BJ (cell line): Measurements from ENCODE around the gene SPACA4. TPM values are rescaled to one million over a fixed set of nuclear protein-coding genes. Genes with fewer than 3 reads are reported as not detected.

ENCODE experiments used
- CTCF ChIA-PET: fragments of 350-600 bp; formaldehyde crosslinking; extraction: SDS; loops from one replicate; lab custom pipeline; 2021; ENCODE audit warnings: antibody characterized with exemption, inconsistent platforms; lab: Yijun Ruan, JAX
- POLR2A ChIA-PET: fragments of 300-600 bp; sonication (Branson Sonifier 250); formaldehyde crosslinking; extraction: SDS; loops from one replicate; lab custom pipeline; 2021; ENCODE audit warnings: antibody characterized with exemption; lab: Charles Lee
- DNase-seq: peaks from one replicate; pipeline ENCODE4 v3.0.0-alpha.2; 2011; ENCODE audit warnings: low read depth
- H3K27me3 ChIP-seq: 2 replicates; pipeline ENCODE4 v1.6.0; 2011; ENCODE audit warnings: low read length; ENCODE audit not compliant: control insufficient read depth, insufficient read depth
- H3K36me3 ChIP-seq: 2 replicates; pipeline ENCODE4 v1.5.1; 2011; ENCODE audit warnings: low read length; ENCODE audit not compliant: control insufficient read depth, insufficient read depth
- H3K4me3 ChIP-seq: 2 replicates; pipeline ENCODE4 v1.5.1; 2011; ENCODE audit warnings: low read depth, mild to moderate bottlenecking, control low read depth, low read length
- CTCF ChIP-seq: IDR thresholded peaks from 2 replicates; pipeline ENCODE4 v1.5.1; 2011; ENCODE audit warnings: low read depth, mild to moderate bottlenecking, control low read depth, inconsistent platforms, low read length, moderate library complexity; ENCODE audit not compliant: insufficient read depth
- polyA plus RNA-seq: library from polyadenylated mRNA; depleted of rRNA; stranded (reverse); fragments of >200 nt; gene quantifications from 2 replicates; pipeline ENCODE4 v1.2.3, GENCODE V29; 2011

Gene SPACA4
- polyA plus RNA-seq, 1 experiment = not detected

GRCh38 chr19:48627865-48628314 is 21.3 kb downstream of the SPACA4 start:
- POLR2A ChIA-PET = no interaction called here
- CTCF ChIA-PET = interaction anchor here (0.6 to 1.1 kb wide), 3 partner anchors 9 to 46 kb away, joined by 3 read pairs; partner anchors contain the start of gene DBP
- Histone ChIP-seq H3K36me3 (peaks cover 6% of the 10 kb centered on the region), H3K27me3 (no peaks in the 10 kb centered on the region), H3K4me3 (no peak overlapping the region)
- no peak for TF ChIP-seq CTCF
- DNase-seq = no peak

- CTCF ChIA-PET = interaction anchor here (0.6 kb wide), 1 partner anchor 15 kb away, joined by 3 read pairs; no protein-coding TSS in a partner anchor
- POLR2A ChIA-PET = no interaction called here
- DNase-seq = no peak
Measured at GRCh38 chr19:48628486-48629296, 22.1 kb downstream of the SPACA4 start.

GRCh38 chr19:48629297-48629598 is 22.7 kb downstream of the SPACA4 start:
- ChIA-PET POLR2A (no interaction called here), CTCF (no interaction called here)
- Histone ChIP-seq H3K27me3 (no peaks in the 10 kb centered on the region), H3K4me3 (no peak overlapping the region), H3K36me3 (peaks cover 6% of the 10 kb centered on the region)
- TF ChIP-seq CTCF = no peak
- no peak for DNase-seq

More at GRCh38 chr19:48628486-48629296, 22.1 kb downstream of the SPACA4 start:
- Histone ChIP-seq H3K4me3 (no peak overlapping the region), H3K27me3 (no peaks in the 10 kb centered on the region), H3K36me3 (peaks cover 6% of the 10 kb centered on the region)
- no peak for TF ChIP-seq CTCF

- no peaks in the 10 kb centered on the region for H3K27me3 ChIP-seq
- no peak for DNase-seq
- no peak overlapping the region for H3K4me3 ChIP-seq
- POLR2A ChIA-PET = no interaction called here
- TF ChIP-seq CTCF = no peak
- CTCF ChIA-PET = no interaction called here
- H3K36me3 ChIP-seq = peaks cover 6% of the 10 kb centered on the region
Measured at GRCh38 chr19:48629599-48630295, 23.2 kb downstream of the SPACA4 start.
